ENCODE results near the gene HARS1. TPM values are rescaled to one million over a fixed set of nuclear protein-coding genes. Genes with fewer than 3 reads are reported as not detected.
A peak's percentile ranks its signal among the peaks of the same experiment; 100 is the strongest.

HARS1 gene
- total and polyA plus RNA-seq, 2 of the 13 experiments (the other 11 are each of a cell fraction or from before 2014, with no cell fraction given) = 36.9 to 66.2 TPM

GRCh38 chr5:140664359-140665119, 26.6 kb downstream of the HARS1 start, which contains the start of gene WDR55 (continued):
- TF ChIP-seq RORA (CRISPR knock-in tag; IDR thresholded peaks at IDR 0.05) (no peak), FOSL1 (CRISPR knock-in tag; IDR thresholded peaks at IDR 0.05; ENCODE audit: borderline replicate concordance) (no peak), WIZ (CRISPR knock-in tag; IDR thresholded peaks at IDR 0.05) (0 out of 2 replicates have a peak, but pooled peaks have one; percentile 23), BCL3 (CRISPR knock-in tag; IDR thresholded peaks at IDR 0.05) (no peak), KLF6 (CRISPR knock-in tag; IDR thresholded peaks at IDR 0.05) (peak; percentile 58; the same call in 1 of the 2 replicates), THAP9 (CRISPR knock-in tag; IDR thresholded peaks at IDR 0.05; ENCODE audit: borderline replicate concordance) (peak; percentile 95), NFKBIZ (CRISPR knock-in tag; IDR thresholded peaks at IDR 0.05) (peak; percentile 75; the same call in 1 of the 2 replicates), BCLAF1 (IDR thresholded peaks at IDR 0.05) (no peak), FLYWCH1 (CRISPR knock-in tag; IDR thresholded peaks at IDR 0.05) (no peak), ZNF180 (CRISPR knock-in tag; IDR thresholded peaks at IDR 0.05; ENCODE audit: borderline replicate concordance, low read depth) (no peak), TGIF2 (CRISPR knock-in tag; IDR thresholded peaks at IDR 0.05) (peak; percentile 28; the same call in 1 of the 2 replicates), FOXK2 (IDR thresholded peaks at IDR 0.05) (no peak), BRCA1 (CRISPR knock-in tag; IDR thresholded peaks at IDR 0.05) (no peak), TBL1XR1 (IDR thresholded peaks at IDR 0.05; ENCODE audit: borderline replicate concordance, low read length, partially characterized antibody) (no peak), U2AF1 (optimal IDR thresholded peaks at IDR 0.05; ENCODE audit: low read depth, low read length) (no peak), SP140L (CRISPR knock-in tag; IDR thresholded peaks at IDR 0.05; ENCODE audit: borderline replicate concordance) (no peak), ZNF33B (CRISPR knock-in tag; IDR thresholded peaks at IDR 0.05) (no peak), LCORL (IDR thresholded peaks at IDR 0.05) (no peak), LCORL (CRISPR knock-in tag; IDR thresholded peaks at IDR 0.05) (no peak; the same call in 1 of the 2 replicates), SOX5 (CRISPR knock-in tag; IDR thresholded peaks at IDR 0.05; ENCODE audit: borderline replicate concordance) (peak; percentile 52), SUZ12 (IDR thresholded peaks at IDR 0.05; ENCODE audit: low read depth, low read length) (no peak), ZNF280B (CRISPR knock-in tag; IDR thresholded peaks at IDR 0.05; ENCODE audit: borderline replicate concordance) (peak; percentile 55; the same call in 1 of the 2 replicates), ZFY (CRISPR knock-in tag; IDR thresholded peaks at IDR 0.05) (peak; percentile 84)
